GM19438 (cell line): ENCODE measurements around the gene OR2T2.
A peak's percentile ranks its signal among the peaks of the same experiment; 100 is the strongest.
"Not testable (repeated sequence)": the region's sequence is repeated elsewhere in the genome, so short reads cannot be mapped to it uniquely, and the experiment has no call there.

Experiments used
- ATAC-seq: cut with Tn5 transposase; IDR thresholded peaks from one replicate; pipeline ENCODE4 v1.9.1; 2021; ENCODE audit warnings: low read depth; ENCODE audit not compliant: unreplicated experiment

OR2T2 gene

DNA sequence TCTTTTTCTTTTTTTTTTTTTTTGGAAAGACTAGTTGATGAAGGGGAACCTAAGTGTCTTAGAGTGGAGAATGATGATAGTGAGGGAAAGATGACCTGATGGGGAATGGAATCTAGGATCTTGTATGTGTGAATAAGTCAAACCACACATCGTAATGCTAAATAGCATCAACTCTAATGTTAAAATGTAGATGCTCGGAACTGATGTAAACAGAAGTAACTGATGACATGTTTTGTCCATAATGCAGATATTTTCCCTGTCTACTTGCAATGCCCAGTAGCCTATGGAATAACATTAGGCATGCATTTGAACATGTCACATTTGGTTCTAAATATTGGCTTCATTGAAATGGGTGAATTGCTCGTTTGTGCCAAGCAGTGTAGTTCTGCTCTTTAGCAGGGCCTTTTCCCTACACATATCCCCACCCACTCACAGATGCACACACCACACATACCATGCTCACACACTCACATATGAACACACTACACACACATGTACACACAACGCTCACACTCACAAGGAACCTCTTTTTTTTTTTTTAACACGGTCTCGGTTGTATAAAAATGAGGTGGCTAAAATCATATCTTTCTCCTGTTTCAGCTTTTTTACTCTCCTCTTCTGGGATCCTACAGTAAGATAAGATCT is 4.5 kb downstream of the OR2T2 start:
- ATAC-seq: not testable (repeated sequence)

DNA sequence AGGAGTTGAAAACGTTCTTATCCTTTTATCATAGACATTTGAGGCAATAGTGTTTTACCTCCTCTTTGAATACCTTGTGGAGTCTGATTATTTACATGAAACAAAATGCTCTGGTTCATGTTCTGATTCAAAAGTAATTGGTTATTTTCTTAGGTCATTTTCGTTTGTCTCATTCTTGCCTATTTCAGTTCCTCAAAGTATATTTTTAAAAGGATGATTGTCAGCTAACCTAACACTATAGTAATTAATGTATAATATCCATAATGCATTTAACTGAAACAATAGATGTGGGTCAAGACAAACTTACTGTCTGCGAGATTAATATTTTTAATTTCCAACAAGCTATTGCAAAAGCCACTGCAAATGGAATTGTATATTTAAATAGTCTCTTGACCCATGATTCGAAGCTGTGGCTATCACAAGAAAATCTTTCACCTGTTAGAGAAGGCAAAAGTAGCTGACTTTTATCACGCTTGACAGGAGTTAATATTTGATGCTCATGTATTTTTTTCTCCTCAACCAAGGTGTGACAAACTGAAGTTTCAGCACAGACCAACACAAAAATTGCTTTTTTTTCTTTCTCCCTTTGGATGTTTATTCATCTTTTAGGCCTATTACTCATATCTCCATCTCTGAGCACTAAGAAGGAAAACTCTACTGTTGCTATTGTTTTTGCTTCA is 5.2 kb downstream of the OR2T2 start:
- peak; percentile 52 for ATAC-seq

DNA sequence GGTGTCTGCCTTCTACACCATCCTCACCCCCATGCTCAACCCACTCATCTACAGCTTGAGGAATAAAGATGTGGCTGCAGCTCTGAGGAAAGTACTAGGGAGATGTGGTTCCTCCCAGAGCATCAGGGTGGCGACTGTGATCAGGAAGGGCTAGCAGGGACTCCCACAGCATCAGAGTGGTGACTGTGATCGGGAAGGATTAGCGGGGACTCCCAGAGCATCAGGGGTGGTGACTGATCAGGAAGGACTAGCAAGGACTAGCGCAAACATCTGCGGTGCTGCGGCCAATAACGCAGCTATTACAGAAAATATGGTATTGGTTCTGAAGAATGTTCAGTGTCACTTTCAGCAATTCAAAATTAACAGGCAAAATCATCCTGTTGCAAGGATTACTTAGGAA is 8.2 kb downstream of the OR2T2 start:
- not testable (repeated sequence) for ATAC-seq

DNA sequence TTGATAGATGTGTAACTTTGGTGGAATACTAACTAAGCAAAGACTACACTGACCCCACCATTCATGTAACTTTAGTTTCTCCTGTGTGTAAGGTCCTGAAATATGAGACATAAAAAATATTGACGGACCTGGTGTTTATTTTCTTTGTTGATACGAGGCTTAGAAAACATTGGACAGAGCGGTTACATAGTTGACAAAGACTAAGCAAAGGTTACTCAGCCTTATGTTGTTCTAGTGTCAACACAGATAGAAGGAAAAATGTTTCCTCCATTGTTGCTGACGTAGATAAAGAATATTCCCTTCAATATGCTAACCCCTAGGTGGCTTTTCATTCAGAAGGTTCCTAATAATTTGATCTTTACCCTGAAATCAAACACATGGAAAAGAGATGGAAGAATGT is 9.6 kb downstream of the OR2T2 start:
- ATAC-seq: not testable (repeated sequence)

DNA sequence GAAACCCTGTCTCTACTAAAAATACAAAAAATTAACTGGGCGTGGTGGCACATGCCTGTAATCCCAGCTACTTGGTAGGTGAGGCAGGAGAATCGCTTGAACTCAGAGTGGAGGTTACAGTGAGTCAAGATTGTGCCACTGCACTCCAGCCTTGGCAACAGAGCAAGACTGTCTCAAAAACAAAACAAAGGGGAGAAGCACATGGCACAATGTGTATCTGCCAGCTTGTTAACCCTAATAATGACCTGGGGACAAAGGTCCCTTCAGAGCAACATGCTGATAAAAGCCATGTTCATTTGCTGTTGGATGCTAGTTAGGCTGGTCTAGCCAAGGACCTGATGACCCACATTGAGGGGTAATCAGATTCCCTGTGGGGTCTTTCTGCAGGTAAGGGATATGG is 11.2 kb downstream of the OR2T2 start:
- not testable (repeated sequence) for ATAC-seq

DNA sequence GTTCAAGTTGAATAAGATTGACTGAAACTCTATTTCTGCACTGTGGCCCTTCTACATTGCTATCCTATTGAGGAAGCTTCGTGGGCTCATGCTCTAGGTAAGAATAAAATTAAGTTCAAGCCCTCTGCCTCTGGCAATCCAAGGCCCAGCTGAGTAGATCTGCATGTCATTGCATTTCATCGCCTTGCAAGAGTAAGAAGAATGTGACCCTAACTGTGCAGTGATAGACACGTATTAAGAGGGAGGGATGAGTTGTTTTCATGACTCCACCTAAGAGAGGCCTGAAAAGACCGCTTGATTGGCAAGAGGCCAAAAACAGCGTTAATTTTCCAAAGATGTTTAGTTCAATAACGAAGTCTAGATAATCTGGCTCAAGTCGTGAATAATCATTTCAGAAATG is 13.7 kb downstream of the OR2T2 start:
- ATAC-seq: not testable (repeated sequence)

DNA sequence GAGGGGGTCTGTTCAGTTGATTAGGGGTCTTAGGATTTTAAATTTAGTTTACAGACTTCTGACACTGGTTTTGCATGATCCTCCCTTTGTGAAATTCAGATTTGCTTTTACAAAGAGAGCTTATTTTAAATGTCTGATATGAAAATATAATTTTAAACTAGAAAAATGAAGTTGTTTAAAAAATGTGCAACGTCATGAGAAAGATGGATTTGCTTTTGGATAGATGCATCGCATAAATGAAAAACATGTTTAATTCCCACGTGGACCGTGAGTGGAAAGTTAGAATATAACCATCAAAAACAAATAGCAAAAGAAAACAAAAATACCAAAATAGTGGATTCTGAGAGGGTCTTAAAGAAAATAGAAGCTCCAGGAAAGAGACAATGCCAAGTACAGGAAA is 25.7 kb downstream of the OR2T2 start:
- ATAC-seq: no peak

DNA sequence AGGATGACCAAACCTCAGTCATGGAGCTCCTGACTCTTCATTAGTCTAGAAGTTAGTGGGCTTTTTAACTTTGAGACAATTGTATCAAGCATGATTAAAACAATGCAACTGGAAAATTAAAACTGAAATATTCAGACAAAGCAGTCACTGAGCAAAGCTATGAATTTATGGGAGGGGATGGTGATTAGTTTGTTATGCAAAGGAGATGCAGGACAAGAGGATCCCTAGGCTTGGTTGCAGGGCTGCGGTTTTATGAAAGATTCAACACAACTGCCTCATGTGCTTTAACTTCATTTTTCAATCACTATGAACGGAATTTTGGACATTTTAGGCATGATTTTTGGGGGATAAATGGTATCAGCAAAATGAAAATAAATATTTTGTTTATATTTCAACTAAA is 26.7 kb downstream of the OR2T2 start:
- not testable (repeated sequence) for ATAC-seq

DNA sequence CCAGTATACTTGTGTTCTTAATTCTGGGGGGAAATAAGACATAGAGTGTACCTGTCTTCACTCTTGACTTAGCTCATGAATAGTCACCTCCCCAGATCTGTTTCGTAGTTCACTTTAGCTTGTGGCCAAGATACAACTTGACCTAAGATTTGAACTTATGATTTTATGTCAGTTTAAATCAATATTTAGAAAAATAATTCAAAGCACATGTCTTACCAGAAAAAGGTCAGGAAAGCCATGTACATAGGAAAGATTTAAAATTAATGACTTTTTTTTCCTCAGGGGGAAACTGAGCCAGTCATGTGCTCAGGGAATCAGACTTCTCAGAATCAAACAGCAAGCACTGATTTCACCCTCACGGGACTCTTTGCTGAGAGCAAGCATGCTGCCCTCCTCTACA is 27.6 kb downstream of the OR2T2 start, which contains the start of gene OR2T3:
Gene OR2T3 (plus strand): TSS at position 301 of the 400 bp plus-strand sequence. CDS start 0 bp downstream, at position 301.
- not testable (repeated sequence) for ATAC-seq

DNA sequence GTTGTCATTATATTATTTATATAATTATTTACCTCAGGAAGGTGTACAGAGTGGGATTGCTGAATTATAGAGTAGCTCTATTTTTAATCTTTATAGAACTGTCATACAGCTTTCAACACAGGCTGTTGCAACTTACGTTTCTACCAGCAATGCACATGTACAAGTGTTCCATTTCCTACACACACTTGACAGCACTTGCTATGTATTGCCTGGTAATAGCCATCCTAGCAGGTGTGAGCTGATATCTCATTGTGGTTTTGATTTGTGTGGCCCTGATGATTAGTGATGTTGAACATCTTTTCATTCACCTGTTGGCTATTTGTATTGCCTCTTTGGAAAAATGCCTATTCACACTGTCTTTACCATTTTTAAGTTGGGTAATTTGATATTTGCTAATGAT is 30.2 kb downstream of the OR2T2 start:
- ATAC-seq: peak; percentile 85

DNA sequence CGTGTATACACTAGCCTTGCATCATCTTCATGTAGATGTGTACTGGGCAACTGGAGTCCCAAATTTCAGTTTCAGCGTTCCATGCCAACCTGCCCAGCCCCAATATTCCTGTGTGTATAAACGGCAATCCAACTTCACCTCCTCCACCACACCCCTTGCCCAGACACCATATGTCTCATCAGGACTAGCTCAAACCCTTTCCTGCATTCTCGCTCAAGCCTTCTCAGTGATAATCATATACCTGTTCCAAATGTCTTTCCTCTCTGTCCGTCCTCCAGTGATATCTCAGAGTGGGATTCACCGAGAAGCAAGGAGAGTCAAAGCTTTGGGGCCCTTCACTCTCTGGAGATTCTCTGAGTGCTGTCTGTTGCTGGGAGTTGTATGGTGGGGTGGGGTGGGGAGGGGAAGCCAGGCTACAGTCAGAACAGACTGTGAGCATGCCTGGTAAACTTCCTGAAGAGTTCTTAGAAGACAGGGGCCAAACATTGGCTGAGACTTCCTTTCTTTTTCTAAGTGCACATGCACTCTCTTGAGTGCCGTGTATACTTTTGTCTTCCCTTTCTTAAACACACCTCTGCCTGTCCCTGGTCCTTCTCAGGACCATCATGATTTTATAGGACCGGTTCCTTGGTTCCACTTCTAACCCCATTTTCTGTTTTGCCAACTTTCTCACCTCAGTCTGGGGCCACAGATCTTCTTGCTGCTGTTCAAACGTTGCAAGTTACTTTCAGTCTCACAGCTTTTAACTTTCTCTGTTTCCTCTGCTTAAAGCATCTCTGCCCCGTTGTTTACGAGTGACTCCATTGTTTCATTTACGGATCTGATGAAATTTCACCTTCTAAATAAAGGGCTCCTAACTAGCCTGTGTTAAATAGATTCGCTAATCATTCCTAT is 36.5 kb downstream of the OR2T2 start:
- peak; percentile 94 for ATAC-seq

DNA sequence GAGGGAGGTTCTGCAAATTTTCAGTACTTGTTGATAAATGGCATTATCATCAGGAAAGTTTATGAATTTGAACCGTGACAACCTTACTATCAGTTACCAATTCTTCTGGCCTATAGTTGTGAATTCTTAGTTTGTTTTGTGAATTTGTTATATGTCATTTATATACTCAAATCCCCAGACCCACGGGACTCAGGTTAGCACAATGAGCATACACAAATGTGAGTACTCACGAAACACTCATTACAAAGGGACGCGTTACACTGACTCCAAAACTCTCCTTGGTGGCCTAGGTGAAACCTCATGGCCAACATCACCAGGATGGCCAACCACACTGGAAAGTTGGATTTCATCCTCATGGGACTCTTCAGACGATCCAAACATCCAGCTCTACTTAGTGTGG is 42.9 kb downstream of the OR2T2 start, which contains the start of gene OR2T5:
Gene OR2T5 (plus strand): TSS at position 301 of the 400 bp plus-strand sequence. CDS start 0 bp downstream, at position 301.
- not testable (repeated sequence) for ATAC-seq

DNA sequence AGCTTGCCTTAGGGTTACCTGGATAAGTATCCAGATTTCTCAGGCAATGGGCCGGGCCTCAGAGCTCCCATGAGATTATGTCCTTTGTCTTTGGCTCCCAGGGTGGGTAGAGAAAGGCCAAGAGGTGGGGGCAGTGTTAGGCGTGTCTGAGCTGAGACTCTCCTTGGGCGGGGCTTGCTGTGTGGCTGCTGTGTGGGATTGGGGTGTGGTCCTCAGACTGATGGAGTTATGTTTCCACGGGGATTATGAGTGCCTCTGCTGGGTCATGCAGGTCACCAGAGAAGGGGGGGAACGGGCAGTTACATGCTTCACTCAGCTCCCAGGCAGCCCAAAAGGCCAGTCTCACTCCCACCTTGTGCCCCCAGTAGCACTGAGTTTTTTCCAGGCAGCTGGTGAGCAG is 51.2 kb downstream of the OR2T2 start:
- not testable (repeated sequence) for ATAC-seq

DNA sequence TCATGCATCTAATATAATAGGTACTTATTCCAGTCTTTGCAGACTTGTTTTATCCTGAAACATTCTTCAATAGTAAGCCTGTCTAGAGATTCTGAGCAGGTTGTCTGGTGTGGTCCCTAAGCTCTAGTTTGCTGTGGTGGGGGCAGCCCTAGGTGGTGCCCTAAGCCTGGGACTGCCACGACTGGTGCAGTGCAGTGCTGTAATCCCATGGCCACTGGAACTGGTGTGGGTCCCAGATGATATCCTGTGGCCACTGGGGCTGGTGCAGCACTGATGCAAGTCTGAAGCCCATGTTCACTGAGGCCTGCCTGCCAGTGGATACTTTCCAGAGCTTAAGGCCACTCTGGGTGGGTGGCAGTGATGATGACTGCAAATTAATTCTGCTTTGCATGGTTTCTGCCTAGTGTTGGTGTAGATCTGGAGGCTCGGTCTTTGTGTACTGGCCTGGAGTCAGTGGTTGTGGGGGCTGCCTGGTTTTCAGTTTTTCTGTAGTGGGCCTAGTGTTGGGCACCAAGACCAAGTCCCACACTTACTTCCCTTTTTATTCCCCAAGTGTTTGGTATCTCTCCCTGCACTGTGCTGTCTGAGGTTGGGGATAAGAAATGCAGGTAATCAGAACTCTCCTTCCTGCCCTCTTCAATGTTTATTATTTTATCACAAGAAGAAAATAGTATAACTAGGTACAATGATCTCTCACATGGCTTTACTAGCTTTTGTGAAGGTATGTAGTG is 55.0 kb downstream of the OR2T2 start:
- ATAC-seq: not testable (repeated sequence)
